ENCODE results near the gene PTOV1.
A peak's percentile ranks its signal among the peaks of the same experiment; 100 is the strongest.

Gene PTOV1

GRCh38 chr19:49847731-49848696 is 2.9 kb upstream of the PTOV1 start:
- no peak overlapping the region for H4K91ac ChIP-seq (ENCODE audit: low read length)
- peak overlapping the region in 1 of 2 experiments; percentile 15 for H2BK12ac ChIP-seq (ENCODE audit: low read length in 2 of 2)
- no peak overlapping the region for H3K4ac ChIP-seq (ENCODE audit: low read depth in 1 of 2, low read length in 2 of 2)
- no peak overlapping the region for H2BK120ac ChIP-seq (ENCODE audit: low read depth, low read length)
- WGBS: 95% methylated on average over 6 of the region's 10 CpGs
- H3K9me3 ChIP-seq (ENCODE audit: control insufficient read depth, low read length): no peaks in the 10 kb centered on the region
- H3K4me2 ChIP-seq (ENCODE audit: low read length, poor library complexity, severe bottlenecking): no peak overlapping the region
- no peak overlapping the region for H3K9ac ChIP-seq (ENCODE audit: low read length)
- H3K27ac ChIP-seq (ENCODE audit: low read length, poor library complexity, severe bottlenecking): peak overlapping the region; percentile 53
- DNase-seq: peak; percentile 94
- no peak overlapping the region for H2AFZ ChIP-seq (ENCODE audit: low read depth, low read length)
- no peak overlapping the region for H2BK15ac ChIP-seq (ENCODE audit: low read depth, poor library complexity, severe bottlenecking)
- peaks cover 13% of the 10 kb centered on the region for H3K79me1 ChIP-seq (replicated peaks; ENCODE audit: low read length, poor library complexity, severe bottlenecking)
- H2AK5ac ChIP-seq (ENCODE audit: low read length, severe bottlenecking): no peak overlapping the region
- peaks cover 0 to 2% of the 10 kb centered on the region in 2 experiments for H3K36me3 ChIP-seq (ENCODE audit: control insufficient read depth in 1 of 2, insufficient read depth in 2 of 2, low read depth in 1 of 2, low read length in 2 of 2)
- peak overlapping the region in 1 of 2 experiments; percentile 69 for H3K18ac ChIP-seq (ENCODE audit: low read depth in 1 of 2, low read length in 2 of 2)
- H3K14ac ChIP-seq (ENCODE audit: low read length in 2 of 2): no peak overlapping the region
- no peak overlapping the region for H2BK5ac ChIP-seq (ENCODE audit: low read depth, low read length, poor library complexity, severe bottlenecking)
- H3K23ac ChIP-seq (ENCODE audit: low read length in 2 of 2): no peak overlapping the region
- peaks cover 19% of the 10 kb centered on the region for H3K4me1 ChIP-seq (ENCODE audit: control insufficient read depth, insufficient read depth, low read depth, low read length)
- H3K4me3 ChIP-seq (ENCODE audit: insufficient read depth in 1 of 2, low read depth in 1 of 2, low read length in 2 of 2): no peak overlapping the region
- H3K27me3 ChIP-seq (ENCODE audit: control insufficient read depth in 1 of 2, insufficient read depth in 1 of 2, low read length in 2 of 2): no peaks in the 10 kb centered on the region
- no peak overlapping the region for H4K8ac ChIP-seq (ENCODE audit: low read length)

GRCh38 chr19:49848938-49849337 is 2.0 kb upstream of the PTOV1 start:
- no peak overlapping the region for H4K8ac ChIP-seq (ENCODE audit: low read length)
- H3K27ac ChIP-seq (ENCODE audit: low read length, poor library complexity, severe bottlenecking): no peak overlapping the region
- no peak overlapping the region for H2BK12ac ChIP-seq (ENCODE audit: low read length in 2 of 2)
- H3K23ac ChIP-seq (ENCODE audit: low read length in 2 of 2): no peak overlapping the region
- H3K36me3 ChIP-seq (ENCODE audit: control insufficient read depth in 1 of 2, insufficient read depth in 2 of 2, low read depth in 1 of 2, low read length in 2 of 2): peaks cover 0 to 2% of the 10 kb centered on the region in 2 experiments
- no peak overlapping the region for H4K91ac ChIP-seq (ENCODE audit: low read length)
- no peak overlapping the region for H2AFZ ChIP-seq (ENCODE audit: low read depth, low read length)
- no peak overlapping the region for H2AK5ac ChIP-seq (ENCODE audit: low read length, severe bottlenecking)
- no peak overlapping the region for H3K4ac ChIP-seq (ENCODE audit: low read depth in 1 of 2, low read length in 2 of 2)
- H2BK15ac ChIP-seq (ENCODE audit: low read depth, poor library complexity, severe bottlenecking): no peak overlapping the region
- peaks cover 13% of the 10 kb centered on the region for H3K79me1 ChIP-seq (replicated peaks; ENCODE audit: low read length, poor library complexity, severe bottlenecking)
- no peak overlapping the region for H3K9ac ChIP-seq (ENCODE audit: low read length)
- H3K14ac ChIP-seq (ENCODE audit: low read length in 2 of 2): no peak overlapping the region
- H3K4me1 ChIP-seq (ENCODE audit: control insufficient read depth, insufficient read depth, low read depth, low read length): peaks cover 23% of the 10 kb centered on the region
- no peak overlapping the region for H3K4me2 ChIP-seq (ENCODE audit: low read length, poor library complexity, severe bottlenecking)
- H2BK5ac ChIP-seq (ENCODE audit: low read depth, low read length, poor library complexity, severe bottlenecking): no peak overlapping the region
- no peak overlapping the region for H3K4me3 ChIP-seq (ENCODE audit: insufficient read depth in 1 of 2, low read depth in 1 of 2, low read length in 2 of 2)
- no peak for DNase-seq
- 97% methylated on average over 2 of the region's 3 CpGs for WGBS
- H3K27me3 ChIP-seq (ENCODE audit: control insufficient read depth in 1 of 2, insufficient read depth in 1 of 2, low read length in 2 of 2): no peaks in the 10 kb centered on the region
- no peak overlapping the region for H3K18ac ChIP-seq (ENCODE audit: low read depth in 1 of 2, low read length in 2 of 2)
- no peak overlapping the region for H2BK120ac ChIP-seq (ENCODE audit: low read depth, low read length)
- H3K9me3 ChIP-seq (ENCODE audit: control insufficient read depth, low read length): no peaks in the 10 kb centered on the region

GRCh38 chr19:49849433-49850220 is 1.3 kb upstream of the PTOV1 start:
- no peak overlapping the region for H3K4ac ChIP-seq (ENCODE audit: low read depth in 1 of 2, low read length in 2 of 2)
- H2BK120ac ChIP-seq (ENCODE audit: low read depth, low read length): no peak overlapping the region
- H3K14ac ChIP-seq (ENCODE audit: low read length in 2 of 2): no peak overlapping the region
- H3K4me1 ChIP-seq (ENCODE audit: control insufficient read depth, insufficient read depth, low read depth, low read length): peaks cover 28% of the 10 kb centered on the region
- H3K27me3 ChIP-seq (ENCODE audit: control insufficient read depth in 1 of 2, insufficient read depth in 1 of 2, low read length in 2 of 2): no peaks in the 10 kb centered on the region
- H3K27ac ChIP-seq (ENCODE audit: low read length, poor library complexity, severe bottlenecking): no peak overlapping the region
- H2BK5ac ChIP-seq (ENCODE audit: low read depth, low read length, poor library complexity, severe bottlenecking): no peak overlapping the region
- H3K9me3 ChIP-seq (ENCODE audit: control insufficient read depth, low read length): no peaks in the 10 kb centered on the region
- 96% methylated on average over 15 of the region's 15 CpGs for WGBS
- H2AFZ ChIP-seq (ENCODE audit: low read depth, low read length): no peak overlapping the region
- no peak overlapping the region for H3K18ac ChIP-seq (ENCODE audit: low read depth in 1 of 2, low read length in 2 of 2)
- peaks cover 13% of the 10 kb centered on the region for H3K79me1 ChIP-seq (replicated peaks; ENCODE audit: low read length, poor library complexity, severe bottlenecking)
- peak overlapping the region; percentile 98 for H3K9ac ChIP-seq (ENCODE audit: low read length)
- H3K23ac ChIP-seq (ENCODE audit: low read length in 2 of 2): no peak overlapping the region
- H3K4me3 ChIP-seq (ENCODE audit: insufficient read depth in 1 of 2, low read depth in 1 of 2, low read length in 2 of 2): peak overlapping the region in 1 of 2 experiments; percentile 86
- no peak overlapping the region for H2BK15ac ChIP-seq (ENCODE audit: low read depth, poor library complexity, severe bottlenecking)
- no peak overlapping the region for H4K91ac ChIP-seq (ENCODE audit: low read length)
- no peak overlapping the region for H3K4me2 ChIP-seq (ENCODE audit: low read length, poor library complexity, severe bottlenecking)
- H2AK5ac ChIP-seq (ENCODE audit: low read length, severe bottlenecking): no peak overlapping the region
- DNase-seq: no peak
- no peak overlapping the region for H4K8ac ChIP-seq (ENCODE audit: low read length)
- peaks cover 2 to 4% of the 10 kb centered on the region in 2 experiments for H3K36me3 ChIP-seq (ENCODE audit: control insufficient read depth in 1 of 2, insufficient read depth in 2 of 2, low read depth in 1 of 2, low read length in 2 of 2)
- H2BK12ac ChIP-seq (ENCODE audit: low read length in 2 of 2): no peak overlapping the region

DNA sequence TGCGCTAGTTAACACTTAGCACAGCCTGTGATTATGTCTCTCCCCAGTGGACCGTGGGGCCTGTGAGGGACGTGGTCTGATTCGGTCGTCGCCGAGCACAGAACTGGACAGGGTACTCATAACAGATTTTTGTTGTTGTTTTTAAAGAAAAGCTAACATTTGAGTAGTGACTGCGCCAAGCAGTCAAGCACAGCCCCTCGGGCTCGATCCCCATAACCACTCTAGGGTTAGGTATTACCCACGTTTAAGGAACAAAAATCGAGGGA is 805 bp upstream of the PTOV1 start:
- Histone ChIP-seq H4K8ac (ENCODE audit: low read length) (no peak overlapping the region), H2BK5ac (ENCODE audit: low read depth, low read length, poor library complexity, severe bottlenecking) (no peak overlapping the region), H2BK12ac (ENCODE audit: low read length in 2 of 2) (no peak overlapping the region), H2BK15ac (ENCODE audit: low read depth, poor library complexity, severe bottlenecking) (no peak overlapping the region), H3K9ac (ENCODE audit: low read length) (peak overlapping the region; percentile 98), H3K79me1 (replicated peaks; ENCODE audit: low read length, poor library complexity, severe bottlenecking) (peaks cover 13% of the 10 kb centered on the region), H3K23ac (ENCODE audit: low read length in 2 of 2) (no peak overlapping the region), H3K14ac (ENCODE audit: low read length in 2 of 2) (no peak overlapping the region), H3K4ac (ENCODE audit: low read depth in 1 of 2, low read length in 2 of 2) (no peak overlapping the region), H2AFZ (ENCODE audit: low read depth, low read length) (no peak overlapping the region), H3K18ac (ENCODE audit: low read depth in 1 of 2, low read length in 2 of 2) (peak overlapping the region in 1 of 2 experiments; percentile 57), H3K4me3 (ENCODE audit: insufficient read depth in 1 of 2, low read depth in 1 of 2, low read length in 2 of 2) (peak overlapping the region in 1 of 2 experiments; percentile 86), H3K9me3 (ENCODE audit: control insufficient read depth, low read length) (no peaks in the 10 kb centered on the region), H3K4me2 (ENCODE audit: low read length, poor library complexity, severe bottlenecking) (peak overlapping the region; percentile 42), H4K91ac (ENCODE audit: low read length) (no peak overlapping the region), H3K27me3 (ENCODE audit: control insufficient read depth in 1 of 2, insufficient read depth in 1 of 2, low read length in 2 of 2) (no peaks in the 10 kb centered on the region), H2BK120ac (ENCODE audit: low read depth, low read length) (no peak overlapping the region), H2AK5ac (ENCODE audit: low read length, severe bottlenecking) (no peak overlapping the region), H3K36me3 (ENCODE audit: control insufficient read depth in 1 of 2, insufficient read depth in 2 of 2, low read depth in 1 of 2, low read length in 2 of 2) (peaks cover 6 to 10% of the 10 kb centered on the region in 2 experiments), H3K4me1 (ENCODE audit: control insufficient read depth, insufficient read depth, low read depth, low read length) (peaks cover 30% of the 10 kb centered on the region), H3K27ac (ENCODE audit: low read length, poor library complexity, severe bottlenecking) (peak overlapping the region; percentile 21)
- DNase-seq: no peak
- WGBS: 89% methylated on average over 7 of the region's 12 CpGs
